C4-2B (cell line): ENCODE measurements around the gene TRPT1.

Source experiments
- H3K27ac ChIP-seq: fragments of 450-650 bp; 2 replicates; pipeline ENCODE4 v1.5.1; 2017
- ZFX ChIP-seq: fragments of 450-650 bp; IDR thresholded peaks from 2 replicates; pipeline ENCODE4 v1.6.1; 2017
- TF ChIP-seq, protein P1 (sequence below): fragments of 450-650 bp; conservative IDR thresholded peaks from 2 replicates; pipeline ENCODE4 v1.5.1; 2017; ENCODE audit warnings: mild to moderate bottlenecking

Gene TRPT1

DNA sequence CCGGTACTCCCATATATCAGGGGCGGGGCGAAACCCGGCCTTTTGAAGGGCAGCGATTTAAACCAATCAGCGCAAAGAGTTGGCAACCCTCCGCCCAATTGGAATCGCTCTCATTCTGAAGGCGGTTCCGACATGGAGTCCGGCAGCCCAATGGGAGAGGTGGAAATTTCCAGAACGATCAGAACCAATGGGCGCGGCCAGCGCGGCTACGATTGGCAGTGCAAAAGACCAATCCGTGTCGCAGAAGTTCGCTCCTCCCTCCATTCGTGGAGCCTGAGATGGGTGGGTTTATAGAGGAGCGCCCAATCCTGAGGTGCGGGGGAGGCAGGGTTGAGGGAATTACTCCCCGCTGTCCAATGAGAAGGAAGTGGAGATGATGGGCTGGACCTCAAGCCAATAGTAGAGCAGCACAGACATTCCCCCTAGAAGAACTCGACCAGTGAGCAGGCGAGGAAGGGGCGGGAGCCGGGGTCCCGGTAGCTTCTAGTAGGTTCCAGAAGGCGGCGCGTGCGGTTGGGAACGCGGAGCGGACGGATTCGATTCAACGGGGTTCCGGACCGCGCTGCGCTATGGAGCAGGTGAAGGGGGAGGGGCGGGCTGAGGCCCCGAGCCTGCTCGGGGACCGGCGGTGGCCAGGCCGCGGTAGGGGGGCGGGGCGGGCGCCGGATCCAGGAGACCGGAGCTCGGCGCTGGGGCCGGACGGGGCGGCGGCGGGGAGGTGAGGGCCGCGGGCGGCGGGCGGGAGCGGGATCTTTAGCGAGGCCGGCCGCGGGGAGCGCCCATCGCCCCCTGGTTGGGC, 40.1 kb downstream of the TRPT1 start, which contains the start of gene STIP1:
TSS of gene STIP1 (plus strand) at position 479 of the 799 bp plus-strand sequence. CDS start at position 570, 91 bp downstream.
- TF ChIP-seq, protein P1, sequence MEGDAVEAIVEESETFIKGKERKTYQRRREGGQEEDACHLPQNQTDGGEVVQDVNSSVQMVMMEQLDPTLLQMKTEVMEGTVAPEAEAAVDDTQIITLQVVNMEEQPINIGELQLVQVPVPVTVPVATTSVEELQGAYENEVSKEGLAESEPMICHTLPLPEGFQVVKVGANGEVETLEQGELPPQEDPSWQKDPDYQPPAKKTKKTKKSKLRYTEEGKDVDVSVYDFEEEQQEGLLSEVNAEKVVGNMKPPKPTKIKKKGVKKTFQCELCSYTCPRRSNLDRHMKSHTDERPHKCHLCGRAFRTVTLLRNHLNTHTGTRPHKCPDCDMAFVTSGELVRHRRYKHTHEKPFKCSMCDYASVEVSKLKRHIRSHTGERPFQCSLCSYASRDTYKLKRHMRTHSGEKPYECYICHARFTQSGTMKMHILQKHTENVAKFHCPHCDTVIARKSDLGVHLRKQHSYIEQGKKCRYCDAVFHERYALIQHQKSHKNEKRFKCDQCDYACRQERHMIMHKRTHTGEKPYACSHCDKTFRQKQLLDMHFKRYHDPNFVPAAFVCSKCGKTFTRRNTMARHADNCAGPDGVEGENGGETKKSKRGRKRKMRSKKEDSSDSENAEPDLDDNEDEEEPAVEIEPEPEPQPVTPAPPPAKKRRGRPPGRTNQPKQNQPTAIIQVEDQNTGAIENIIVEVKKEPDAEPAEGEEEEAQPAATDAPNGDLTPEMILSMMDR = no peak; the same call in 1 of the 2 replicates
- TF ChIP-seq ZFX = no peak
- no peak within 1 kb of the TSS; the same call in 1 of the 2 replicates for H3K27ac ChIP-seq

DNA sequence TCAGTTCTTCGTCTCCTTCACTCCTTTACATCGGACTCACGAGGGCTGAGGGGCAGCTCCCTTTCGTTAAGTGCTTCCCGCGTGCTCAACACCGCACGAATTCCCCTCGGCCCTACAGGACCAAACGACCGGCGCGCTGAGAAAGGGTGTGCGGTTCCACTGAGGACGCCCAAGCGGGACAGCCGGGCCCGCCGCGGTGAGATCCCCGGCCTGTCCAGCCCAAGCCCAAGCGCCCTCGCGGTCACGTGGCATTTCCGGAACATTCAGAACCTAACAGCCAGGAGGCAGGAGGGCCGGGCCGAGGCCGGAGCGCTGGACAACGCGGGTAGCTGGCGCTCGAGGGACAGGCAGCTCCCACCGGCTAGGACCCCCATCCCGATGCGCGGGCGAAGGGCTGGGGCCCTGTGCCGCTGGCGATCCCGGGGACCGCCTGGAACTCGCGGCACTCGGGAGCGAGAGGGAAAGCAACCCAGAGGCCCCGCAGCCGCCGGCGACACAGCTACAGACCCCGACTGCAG, 40.8 kb downstream of the TRPT1 start:
- no peak overlapping the region; the same call in 1 of the 2 replicates for H3K27ac ChIP-seq
- peak; percentile 89; the same call in 1 of the 2 replicates for TF ChIP-seq ZFX
- TF ChIP-seq, protein P1 = no peak

DNA sequence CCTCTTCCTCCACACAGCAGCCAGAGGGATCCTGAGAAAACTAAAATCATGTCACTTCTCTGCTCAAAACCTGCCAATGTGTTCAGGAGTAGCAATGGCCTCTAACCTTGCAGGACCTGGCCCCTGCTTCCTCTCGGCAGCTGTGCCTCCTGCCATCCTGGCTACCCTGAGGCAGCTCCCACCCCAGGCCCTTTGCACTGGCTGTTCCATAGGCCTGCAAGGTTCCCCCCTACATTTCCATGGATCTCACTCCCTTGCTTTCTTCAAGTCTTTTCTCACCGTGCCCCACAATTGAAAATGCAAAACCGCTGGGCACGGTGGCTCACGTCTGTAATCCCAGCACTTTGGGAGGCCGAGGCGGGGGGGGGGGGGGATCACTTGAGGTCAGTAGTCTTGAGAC, 42.1 kb downstream of the TRPT1 start:
- H3K27ac ChIP-seq = no peak overlapping the region

DNA sequence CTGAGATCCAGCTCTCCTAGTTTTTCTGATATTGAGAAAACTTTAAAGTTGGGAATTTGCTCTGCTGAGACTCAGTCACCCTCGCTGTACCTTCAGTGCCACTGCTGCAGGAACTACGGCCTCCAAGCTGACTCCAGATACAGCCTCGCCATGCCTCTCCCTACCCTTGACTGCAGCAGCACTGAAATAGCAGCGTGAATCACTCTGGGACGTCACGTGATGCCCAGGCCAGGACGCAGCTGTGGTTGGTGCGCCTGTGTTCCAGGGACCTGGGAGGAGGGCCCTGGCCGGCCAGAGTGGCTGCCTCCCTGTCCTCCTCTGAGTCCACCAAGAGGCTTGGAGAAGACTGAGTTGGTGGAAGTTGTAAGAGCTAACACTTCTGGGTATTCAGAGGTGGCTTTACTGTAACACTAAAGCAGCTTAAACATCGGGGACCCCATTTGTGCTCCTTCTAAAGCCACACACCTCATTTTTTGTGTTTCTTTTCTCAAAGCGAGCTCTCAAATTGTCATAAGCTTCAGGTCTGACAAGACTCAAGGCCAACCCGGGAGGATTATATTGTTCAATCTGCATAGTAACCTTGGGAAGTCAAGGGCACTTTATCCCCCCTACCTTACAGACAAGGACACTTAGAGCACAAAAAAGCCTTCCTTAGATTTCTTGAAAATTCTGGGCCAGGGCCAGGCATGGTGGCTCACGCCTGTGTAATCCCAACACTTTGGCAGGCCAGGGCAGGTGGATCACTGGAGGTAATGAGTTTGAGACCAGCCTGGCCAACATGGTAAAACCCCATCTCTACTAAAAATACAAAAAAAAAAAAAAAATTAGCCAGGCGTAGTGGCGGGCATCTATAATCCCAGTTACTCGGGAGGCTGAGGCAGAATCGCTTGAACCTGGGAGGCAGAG, 44.2 kb downstream of the TRPT1 start:
- TF ChIP-seq, protein P1 = no peak
- TF ChIP-seq ZFX = no peak
- no peak overlapping the region for H3K27ac ChIP-seq

More for the DNA sequence above, 42.1 kb downstream of the TRPT1 start:
- TF ChIP-seq, protein P1 = no peak
- no peak for TF ChIP-seq ZFX

DNA sequence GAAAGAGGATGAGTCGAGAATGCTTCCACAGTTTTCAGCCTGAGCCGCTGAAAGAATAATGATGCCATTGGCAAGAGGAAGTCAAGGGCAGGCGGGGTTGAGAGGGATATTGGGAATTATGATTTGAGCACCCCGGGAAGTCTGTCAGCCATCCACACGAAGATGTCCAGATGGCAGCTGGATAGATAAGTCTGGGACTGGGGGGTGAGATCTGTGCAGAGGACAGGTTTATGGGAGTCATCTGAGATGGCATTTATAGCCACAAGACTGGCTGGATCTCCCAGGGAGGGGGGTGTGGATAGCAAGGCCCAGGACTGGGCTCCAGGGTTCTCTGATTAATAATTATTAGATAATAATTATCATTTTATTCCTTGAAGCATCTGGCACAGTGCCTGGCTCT, 45.1 kb downstream of the TRPT1 start:
- no peak for TF ChIP-seq ZFX
- TF ChIP-seq, protein P1 = no peak
- no peak overlapping the region for H3K27ac ChIP-seq

DNA sequence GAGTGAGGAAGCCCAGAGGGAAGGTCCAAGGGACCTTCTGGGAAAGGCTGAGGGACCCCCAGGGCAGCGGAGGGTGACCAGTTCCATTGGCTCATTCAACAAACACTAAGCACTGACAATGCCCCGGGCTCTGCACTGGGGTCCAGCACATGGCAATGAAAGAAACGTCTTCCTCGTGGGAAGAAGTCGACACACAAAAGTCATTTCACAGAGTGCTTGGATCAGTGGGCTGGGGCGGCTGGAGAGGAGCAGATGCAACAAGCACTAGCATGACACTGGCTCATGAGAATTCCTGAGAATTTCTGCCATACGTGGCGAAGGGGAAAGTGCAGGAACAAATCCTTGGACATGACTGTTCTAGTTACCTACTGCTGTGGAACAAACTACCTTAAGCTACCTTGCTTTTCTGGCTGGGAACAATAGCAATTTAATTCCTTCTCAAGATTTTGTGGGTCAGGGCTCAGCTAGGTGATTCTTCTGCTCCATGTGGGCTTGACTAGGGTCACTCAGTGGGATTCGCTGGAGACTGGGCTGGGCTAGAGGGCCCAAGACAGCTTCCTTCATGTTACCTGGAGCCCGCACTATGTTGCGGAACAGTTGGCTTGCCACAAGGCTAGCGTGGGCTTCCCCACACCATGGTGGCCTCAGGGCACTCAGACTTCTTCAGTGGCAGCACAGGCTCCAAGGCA, 46.9 kb downstream of the TRPT1 start:
- no peak for TF ChIP-seq ZFX
- TF ChIP-seq, protein P1 = no peak
- H3K27ac ChIP-seq = no peak overlapping the region
